Mammary epithelial cell (primary cell): ENCODE data around the gene TGFBI.

Experiments used
- EZH2 ChIP-seq: IDR thresholded peaks from 2 replicates; pipeline ENCODE4 v1.6.1; 2012; ENCODE audit warnings: low read length, inconsistent platforms, borderline replicate concordance
- TF ChIP-seq, protein P1 (sequence below), 2 donors: IDR thresholded peaks in 1 of 2; conservative IDR thresholded peaks in 1 of 2; 2 replicates each; pipeline ENCODE4 v1.5.1; 2011 to 2012; ENCODE audit warnings: inconsistent platforms in 2 of 2, low read length in 2 of 2, mild to moderate bottlenecking in 2 of 2, control low read depth in 1 of 2, low read depth in 1 of 2; ENCODE audit not compliant: insufficient read depth in 1 of 2; ENCODE audit errors: extremely low read depth in 1 of 2

DNA sequence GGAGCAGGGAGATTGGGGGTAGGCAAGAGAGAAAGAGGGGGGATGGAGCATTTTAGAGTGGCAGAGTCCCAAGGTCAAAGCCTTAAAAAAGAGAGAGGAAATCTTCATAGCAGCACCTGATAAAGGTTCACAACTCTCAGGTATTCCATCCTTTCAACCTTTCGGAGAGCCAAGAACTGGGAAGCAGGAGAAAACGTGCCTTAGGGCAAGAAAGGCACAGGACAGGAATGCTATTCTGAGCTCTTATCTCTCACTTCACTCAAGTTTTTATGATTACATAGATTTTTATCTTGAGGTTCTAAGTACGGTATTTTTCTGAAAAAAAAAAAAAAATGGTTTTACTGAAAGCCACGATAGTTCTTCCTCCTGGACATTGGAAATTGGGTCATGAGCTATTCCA lies 69.4 kb downstream of the TGFBI start:
- TF ChIP-seq, protein P1, sequence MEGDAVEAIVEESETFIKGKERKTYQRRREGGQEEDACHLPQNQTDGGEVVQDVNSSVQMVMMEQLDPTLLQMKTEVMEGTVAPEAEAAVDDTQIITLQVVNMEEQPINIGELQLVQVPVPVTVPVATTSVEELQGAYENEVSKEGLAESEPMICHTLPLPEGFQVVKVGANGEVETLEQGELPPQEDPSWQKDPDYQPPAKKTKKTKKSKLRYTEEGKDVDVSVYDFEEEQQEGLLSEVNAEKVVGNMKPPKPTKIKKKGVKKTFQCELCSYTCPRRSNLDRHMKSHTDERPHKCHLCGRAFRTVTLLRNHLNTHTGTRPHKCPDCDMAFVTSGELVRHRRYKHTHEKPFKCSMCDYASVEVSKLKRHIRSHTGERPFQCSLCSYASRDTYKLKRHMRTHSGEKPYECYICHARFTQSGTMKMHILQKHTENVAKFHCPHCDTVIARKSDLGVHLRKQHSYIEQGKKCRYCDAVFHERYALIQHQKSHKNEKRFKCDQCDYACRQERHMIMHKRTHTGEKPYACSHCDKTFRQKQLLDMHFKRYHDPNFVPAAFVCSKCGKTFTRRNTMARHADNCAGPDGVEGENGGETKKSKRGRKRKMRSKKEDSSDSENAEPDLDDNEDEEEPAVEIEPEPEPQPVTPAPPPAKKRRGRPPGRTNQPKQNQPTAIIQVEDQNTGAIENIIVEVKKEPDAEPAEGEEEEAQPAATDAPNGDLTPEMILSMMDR (conservative IDR thresholded peaks at IDR 0.05 in 1 of 2, IDR thresholded peaks at IDR 0.05 in 1 of 2; ENCODE audit: extremely low read depth in 1 of 2, insufficient read depth in 1 of 2, low read depth in 1 of 2, low read length in 2 of 2): no peak
- no peak for TF ChIP-seq EZH2
